Lower lobe of right lung (tissue), 2 donors: ENCODE results near the gene MZT1. TPM values are rescaled to one million over a fixed set of nuclear protein-coding genes. Genes with fewer than 3 reads are reported as not detected.

Experiments
- ATAC-seq, 2 donors: fragments of 200-7000 bp; cut with Tn5 transposase; one replicate each; pipeline ENCODE4 v1.9.1; 2020 to 2022; ENCODE audit warnings: mild to moderate bottlenecking in 2 of 2, moderate library complexity in 2 of 2
- DNase-seq: peaks from one replicate; pipeline ENCODE4 v3.0.0-alpha.2; 2020
- H3K27ac ChIP-seq: fragments of 200-600 bp; one replicate; pipeline ENCODE4 v1.8.0; 2022
- H3K27me3 ChIP-seq: fragments of 200-600 bp; one replicate; pipeline ENCODE4 v1.8.0; 2022; ENCODE audit warnings: low read depth
- H3K36me3 ChIP-seq: fragments of 200-600 bp; one replicate; pipeline ENCODE4 v1.8.0; 2022; ENCODE audit warnings: mild to moderate bottlenecking
- H3K4me1 ChIP-seq: fragments of 200-600 bp; one replicate; pipeline ENCODE4 v1.8.0; 2022
- H3K4me3 ChIP-seq: fragments of 200-600 bp; one replicate; pipeline ENCODE4 v1.8.0; 2022; ENCODE audit warnings: mild to moderate bottlenecking
- H3K9me3 ChIP-seq: fragments of 200-600 bp; one replicate; pipeline ENCODE4 v1.8.0; 2022
- CTCF ChIP-seq: fragments of 200-600 bp; IDR thresholded peaks from one replicate; pipeline ENCODE4 v1.8.0; 2022; ENCODE audit warnings: antibody characterized with exemption, mild to moderate bottlenecking
- intact Hi-C: fragments of 100-400 bp; cut with DNase I; formaldehyde crosslinking; loops from one replicate; pipeline ENCODE4 v1.11.0; 2022
- total RNA-seq: library from RNA; stranded (reverse); fragmentation: NEBNext Ultra II Directional; extraction: Animal tissue kit (Norgen Biotek cat#: 25700); gene quantifications from one replicate; pipeline ENCODE4 v1.2.1, GENCODE V29; 2021
- donor health status: DM: no; HTN: yes; CAD: no; lungs with severe emphysema.

Gene MZT1
- total RNA-seq, 1 donor from 2014 or later, result 8.9 TPM

GRCh38 chr13:72680353-72680752 is 47.1 kb downstream of the MZT1 start:
- Histone ChIP-seq H3K9me3 (no peaks in the 10 kb centered on the region), H3K27ac (no peak overlapping the region), H3K27me3 (no peaks in the 10 kb centered on the region), H3K4me3 (no peak overlapping the region), H3K36me3 (no peaks in the 10 kb centered on the region), H3K4me1 (no peaks in the 10 kb centered on the region)
- DNase-seq (no peak), ATAC-seq (no peak)
- no peak for TF ChIP-seq CTCF
- intact Hi-C loops, result no loop called here

GRCh38 chr13:72678312-72678711 is 49.1 kb downstream of the MZT1 start:
- Histone ChIP-seq H3K4me1 (no peaks in the 10 kb centered on the region), H3K27me3 (no peaks in the 10 kb centered on the region), H3K4me3 (no peak overlapping the region), H3K27ac (no peak overlapping the region), H3K9me3 (no peaks in the 10 kb centered on the region), H3K36me3 (no peaks in the 10 kb centered on the region)
- DNase-seq (no peak), ATAC-seq (no peak)
- no peak for TF ChIP-seq CTCF
- intact Hi-C loops, result no loop called here

- H3K27ac ChIP-seq, result no peak overlapping the region
- intact Hi-C loops, result no loop called here
- DNase-seq, result no peak
- TF ChIP-seq CTCF, result no peak
- no peak for ATAC-seq
- H3K36me3 ChIP-seq, result no peaks in the 10 kb centered on the region
- no peak overlapping the region for H3K4me3 ChIP-seq
- H3K27me3 ChIP-seq, result no peaks in the 10 kb centered on the region
- H3K4me1 ChIP-seq, result no peaks in the 10 kb centered on the region
- H3K9me3 ChIP-seq, result no peaks in the 10 kb centered on the region
These were observed 50.0 kb downstream of the MZT1 start for GRCh38 chr13:72677431-72677830.

GRCh38 chr13:72666391-72666790 is 61.0 kb downstream of the MZT1 start:
- no peak overlapping the region for H3K4me3 ChIP-seq
- ATAC-seq (no peak), DNase-seq (no peak)
- H3K27me3 ChIP-seq, result no peaks in the 10 kb centered on the region
- no peaks in the 10 kb centered on the region for H3K4me1 ChIP-seq
- TF ChIP-seq CTCF, result no peak
- H3K27ac ChIP-seq, result no peak overlapping the region
- intact Hi-C loops, result no loop called here
- no peaks in the 10 kb centered on the region for H3K36me3 ChIP-seq
- no peaks in the 10 kb centered on the region for H3K9me3 ChIP-seq

- no peak for ATAC-seq
- Histone ChIP-seq H3K9me3 (no peaks in the 10 kb centered on the region), H3K4me3 (no peak overlapping the region), H3K27me3 (no peaks in the 10 kb centered on the region), H3K36me3 (no peaks in the 10 kb centered on the region), H3K27ac (no peak overlapping the region), H3K4me1 (no peaks in the 10 kb centered on the region)
- no peak for DNase-seq
- no peak for TF ChIP-seq CTCF
- intact Hi-C loops, result no loop called here
These were observed 64.9 kb downstream of the MZT1 start for GRCh38 chr13:72662548-72662947.

Other genes starting within 250 kb of the MZT1 start
- 3.0 TPM for gene BORA, start 294 bp upstream of the MZT1 start, total RNA-seq
- 25.6 TPM for gene DIS3, start 54.3 kb upstream of the MZT1 start, total RNA-seq
- gene PIBF1, start 54.5 kb upstream of the MZT1 start, total RNA-seq, result 28.3 TPM